Ishikawa (cell line): Measurements from ENCODE around the gene CHD9.

Experiments used
- CEBPB ChIP-seq: IDR thresholded peaks from 2 replicates; pipeline ENCODE4 v1.6.1; 2012
- CREB1 ChIP-seq: IDR thresholded peaks from 2 replicates; pipeline ENCODE4 v1.6.1; 2012; ENCODE audit warnings: low read depth
- EGR1 ChIP-seq: IDR thresholded peaks from 2 replicates; pipeline ENCODE4 v1.6.1; 2012
- EP300 ChIP-seq: IDR thresholded peaks from 2 replicates; pipeline ENCODE4 v1.6.1; 2012; ENCODE audit warnings: borderline replicate concordance
- FOXM1 ChIP-seq: IDR thresholded peaks from 2 replicates; pipeline ENCODE4 v1.6.1; 2012; ENCODE audit warnings: low read depth, borderline replicate concordance
- MAX ChIP-seq: IDR thresholded peaks from 2 replicates; pipeline ENCODE4 v1.6.1; 2012
- NFIC ChIP-seq: IDR thresholded peaks from 2 replicates; pipeline ENCODE4 v1.6.1; 2012
- RAD21 ChIP-seq: IDR thresholded peaks from 2 replicates; pipeline ENCODE4 v1.6.1; 2012; ENCODE audit warnings: low read depth
- REST ChIP-seq: IDR thresholded peaks from 2 replicates; pipeline ENCODE4 v1.6.1; 2012; ENCODE audit warnings: low read depth, mild to moderate bottlenecking
- TAF1 ChIP-seq: IDR thresholded peaks from 2 replicates; pipeline ENCODE4 v1.6.1; 2012; ENCODE audit warnings: low read depth, mild to moderate bottlenecking
- TCF12 ChIP-seq: IDR thresholded peaks from 2 replicates; pipeline ENCODE4 v1.6.1; 2012; ENCODE audit warnings: low read depth
- TEAD4 ChIP-seq: IDR thresholded peaks from 2 replicates; pipeline ENCODE4 v1.6.1; 2012
- YY1 ChIP-seq: IDR thresholded peaks from 2 replicates; pipeline ENCODE4 v1.6.1; 2012; ENCODE audit warnings: low read depth

GRCh38 chr16:53085369-53085843 lies 30.6 kb downstream of the CHD9 start:
- TF ChIP-seq MAX = no peak
- no peak for TF ChIP-seq CEBPB
- TF ChIP-seq EP300 = no peak
- no peak for TF ChIP-seq CREB1
- no peak for TF ChIP-seq TEAD4
- TF ChIP-seq RAD21 = no peak
- TF ChIP-seq YY1 = no peak
- TF ChIP-seq NFIC = no peak
- TF ChIP-seq REST = no peak
- TF ChIP-seq EGR1 = no peak
- no peak for TF ChIP-seq TCF12
- TF ChIP-seq TAF1 = no peak
- TF ChIP-seq FOXM1 = no peak
